ENCODE results near the gene UTP3. TPM values are rescaled to one million over a fixed set of nuclear protein-coding genes. Genes with fewer than 3 reads are reported as not detected.
"Not testable (repeated sequence)": the region's sequence is repeated elsewhere in the genome, so short reads cannot be mapped to it uniquely, and the experiment has no call there.

Gene UTP3
- total RNA-seq = 10 to 100 TPM; 23.8 to 29.1 TPM

- no peaks in the 10 kb centered on the region for H3K27me3 Mint-ChIP-seq
- peaks cover 17% of the 10 kb centered on the region for H3K4me1 Mint-ChIP-seq
- peaks cover 52% of the 10 kb centered on the region for H3K36me3 Mint-ChIP-seq (ENCODE audit: low read depth)
- H3K9me3 Mint-ChIP-seq = no peaks in the 10 kb centered on the region
- peak within 1 kb of the TSS; percentile 96 for H3K4me3 Mint-ChIP-seq
- H3K27ac Mint-ChIP-seq = peak within 1 kb of the TSS; percentile 100
- peak; percentile 90 for ATAC-seq (replicated peaks)
These were observed at the start of gene UTP3 for GRCh38 chr4:70687821-70688794. UTP3 (plus strand) TSS chr4:70688532; CDS start chr4:70688678, 146 bp downstream.

- peak overlapping the region; percentile 48 for H3K27ac Mint-ChIP-seq
- H3K9me3 Mint-ChIP-seq = no peaks in the 10 kb centered on the region
- ATAC-seq (replicated peaks) = peak; percentile 71
- H3K27me3 Mint-ChIP-seq = no peaks in the 10 kb centered on the region
- peaks cover 5% of the 10 kb centered on the region for H3K36me3 Mint-ChIP-seq (ENCODE audit: low read depth)
- no peak overlapping the region for H3K4me3 Mint-ChIP-seq
- peaks cover 5% of the 10 kb centered on the region for H3K4me1 Mint-ChIP-seq
These were observed 48.1 kb upstream of the UTP3 start for GRCh38 chr4:70640192-70640591.

- H3K9me3 Mint-ChIP-seq; H3K36me3 Mint-ChIP-seq (ENCODE audit: low read depth); ATAC-seq (replicated peaks); H3K27ac Mint-ChIP-seq; H3K4me1 Mint-ChIP-seq; H3K27me3 Mint-ChIP-seq; H3K4me3 Mint-ChIP-seq: not testable (repeated sequence)
These were observed 37.6 kb upstream of the UTP3 start for GRCh38 chr4:70650741-70651140.

GRCh38 chr4:70651864-70652506, 36.3 kb upstream of the UTP3 start:
- H3K27me3 Mint-ChIP-seq = no peaks in the 10 kb centered on the region
- no peak overlapping the region for H3K27ac Mint-ChIP-seq
- no peaks in the 10 kb centered on the region for H3K9me3 Mint-ChIP-seq
- no peak overlapping the region for H3K4me3 Mint-ChIP-seq
- no peaks in the 10 kb centered on the region for H3K36me3 Mint-ChIP-seq (ENCODE audit: low read depth)
- ATAC-seq (replicated peaks) = peak; percentile 28
- H3K4me1 Mint-ChIP-seq = no peaks in the 10 kb centered on the region

- H3K27ac Mint-ChIP-seq = no peak overlapping the region
- H3K27me3 Mint-ChIP-seq = no peaks in the 10 kb centered on the region
- no peak overlapping the region for H3K4me3 Mint-ChIP-seq
- no peaks in the 10 kb centered on the region for H3K9me3 Mint-ChIP-seq
- no peaks in the 10 kb centered on the region for H3K36me3 Mint-ChIP-seq (ENCODE audit: low read depth)
- no peak for ATAC-seq (replicated peaks)
- H3K4me1 Mint-ChIP-seq = no peaks in the 10 kb centered on the region
These were observed 33.7 kb upstream of the UTP3 start for GRCh38 chr4:70654605-70655011.

- Mint-ChIP-seq H3K27ac (no peak overlapping the region), H3K4me3 (no peak overlapping the region)
- no peak for ATAC-seq (replicated peaks)
These were observed 31.0 kb upstream of the UTP3 start for GRCh38 chr4:70657326-70657725.

GRCh38 chr4:70658418-70658817, 29.9 kb upstream of the UTP3 start:
- no peak overlapping the region for H3K4me3 Mint-ChIP-seq
- H3K36me3 Mint-ChIP-seq (ENCODE audit: low read depth) = no peaks in the 10 kb centered on the region
- H3K27me3 Mint-ChIP-seq = no peaks in the 10 kb centered on the region
- no peaks in the 10 kb centered on the region for H3K4me1 Mint-ChIP-seq
- H3K9me3 Mint-ChIP-seq = no peaks in the 10 kb centered on the region
- no peak overlapping the region for H3K27ac Mint-ChIP-seq
- no peak for ATAC-seq (replicated peaks)

More at GRCh38 chr4:70657326-70657725, 31.0 kb upstream of the UTP3 start:
- H3K9me3 Mint-ChIP-seq = no peaks in the 10 kb centered on the region
- no peaks in the 10 kb centered on the region for H3K4me1 Mint-ChIP-seq
- H3K36me3 Mint-ChIP-seq (ENCODE audit: low read depth) = no peaks in the 10 kb centered on the region
- no peaks in the 10 kb centered on the region for H3K27me3 Mint-ChIP-seq

GRCh38 chr4:70660106-70660505, 28.2 kb upstream of the UTP3 start:
- no peak overlapping the region for H3K27ac Mint-ChIP-seq
- no peak overlapping the region for H3K4me3 Mint-ChIP-seq
- no peaks in the 10 kb centered on the region for H3K27me3 Mint-ChIP-seq
- no peaks in the 10 kb centered on the region for H3K36me3 Mint-ChIP-seq (ENCODE audit: low read depth)
- ATAC-seq (replicated peaks) = no peak
- no peaks in the 10 kb centered on the region for H3K4me1 Mint-ChIP-seq
- no peaks in the 10 kb centered on the region for H3K9me3 Mint-ChIP-seq

- not testable (repeated sequence) for H3K4me3 Mint-ChIP-seq; H3K36me3 Mint-ChIP-seq (ENCODE audit: low read depth); H3K9me3 Mint-ChIP-seq; H3K4me1 Mint-ChIP-seq; H3K27ac Mint-ChIP-seq; H3K27me3 Mint-ChIP-seq
- ATAC-seq (replicated peaks) = peak; percentile 90
These were observed 26.9 kb upstream of the UTP3 start for GRCh38 chr4:70661309-70661922.

GRCh38 chr4:70666369-70666768, 22.0 kb upstream of the UTP3 start, which contains the start of gene JCHAIN:
JCHAIN (minus strand) TSS chr4:70666508; CDS start chr4:70666490, 18 bp downstream.
- Mint-ChIP-seq H3K36me3 (ENCODE audit: low read depth) (no peaks in the 10 kb centered on the region), H3K4me3 (no peak within 1 kb of the TSS)
- ATAC-seq (replicated peaks) = no peak

GRCh38 chr4:70667740-70668535, 20.4 kb upstream of the UTP3 start:
- peaks cover 7% of the 10 kb centered on the region for H3K27me3 Mint-ChIP-seq
- H3K4me1 Mint-ChIP-seq = no peaks in the 10 kb centered on the region
- H3K4me3 Mint-ChIP-seq = no peak overlapping the region
- H3K36me3 Mint-ChIP-seq (ENCODE audit: low read depth) = no peaks in the 10 kb centered on the region
- H3K9me3 Mint-ChIP-seq = no peaks in the 10 kb centered on the region
- no peak overlapping the region for H3K27ac Mint-ChIP-seq
- no peak for ATAC-seq (replicated peaks)

More at GRCh38 chr4:70666369-70666768, 22.0 kb upstream of the UTP3 start, which contains the start of gene JCHAIN:
- Mint-ChIP-seq H3K4me1 (no peaks in the 10 kb centered on the region), H3K9me3 (no peaks in the 10 kb centered on the region), H3K27ac (no peak within 1 kb of the TSS), H3K27me3 (peaks cover 7% of the 10 kb centered on the region)

GRCh38 chr4:70670332-70671014, 17.9 kb upstream of the UTP3 start:
- H3K4me3 Mint-ChIP-seq = no peak overlapping the region
- H3K9me3 Mint-ChIP-seq = no peaks in the 10 kb centered on the region
- peaks cover 11% of the 10 kb centered on the region for H3K27me3 Mint-ChIP-seq
- H3K36me3 Mint-ChIP-seq (ENCODE audit: low read depth) = no peaks in the 10 kb centered on the region
- ATAC-seq (replicated peaks) = no peak
- no peak overlapping the region for H3K27ac Mint-ChIP-seq
- no peaks in the 10 kb centered on the region for H3K4me1 Mint-ChIP-seq

- no peaks in the 10 kb centered on the region for H3K4me1 Mint-ChIP-seq
- no peak overlapping the region for H3K27ac Mint-ChIP-seq
- H3K36me3 Mint-ChIP-seq (ENCODE audit: low read depth) = no peaks in the 10 kb centered on the region
- H3K4me3 Mint-ChIP-seq = no peak overlapping the region
- no peak for ATAC-seq (replicated peaks)
- H3K9me3 Mint-ChIP-seq = no peaks in the 10 kb centered on the region
- H3K27me3 Mint-ChIP-seq = peaks cover 11% of the 10 kb centered on the region
These were observed 17.2 kb upstream of the UTP3 start for GRCh38 chr4:70671091-70671490.

Measured in activated T-helper 17 cell treated with anti-CD3 and anti-CD28 coated beads, Interleukin-2, amount 50 U/mL, for 72 hours (primary cell).